Fibroblast of gingiva (primary cell): Measurements from ENCODE around the gene ZNF443.
A peak's percentile ranks its signal among the peaks of the same experiment; 100 is the strongest.
"Not testable (repeated sequence)": the region's sequence is repeated elsewhere in the genome, so short reads cannot be mapped to it uniquely, and the experiment has no call there.

Source experiments
- DNase-seq: peaks from one replicate; pipeline ENCODE4 v3.0.0-alpha.2; 2011; ENCODE audit warnings: low read depth

Gene ZNF443

GRCh38 chr19:12440541-12441316 is at the start of gene ZNF443:
Gene ZNF443, minus strand, starts transcription at chr19:12441021. Its CDS starts 107 bp downstream, at chr19:12440914.
- peak; percentile 96 for DNase-seq

GRCh38 chr19:12486265-12486783 is 45.5 kb upstream of the ZNF443 start:
- not testable (repeated sequence) for DNase-seq

DNA sequence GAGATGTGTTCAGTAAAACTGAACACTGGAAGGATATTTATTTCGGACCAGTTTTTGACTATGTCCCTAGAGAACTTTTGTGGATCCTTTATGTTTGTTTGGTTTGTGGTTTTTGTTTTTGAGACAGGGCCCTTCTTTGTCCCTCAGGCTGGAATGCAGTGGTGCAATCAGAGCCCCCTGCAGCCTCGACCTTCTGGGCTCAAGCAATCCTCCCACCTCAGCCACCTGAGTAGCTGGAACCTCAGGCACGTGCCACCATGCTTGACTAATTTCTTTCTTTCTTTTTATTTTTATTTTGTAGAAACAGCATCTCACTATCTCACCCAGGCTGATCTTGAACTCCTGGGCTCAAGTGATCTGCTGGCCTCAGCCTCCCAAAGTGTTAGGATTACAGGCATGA is 44.8 kb upstream of the ZNF443 start:
- no peak for DNase-seq

DNA sequence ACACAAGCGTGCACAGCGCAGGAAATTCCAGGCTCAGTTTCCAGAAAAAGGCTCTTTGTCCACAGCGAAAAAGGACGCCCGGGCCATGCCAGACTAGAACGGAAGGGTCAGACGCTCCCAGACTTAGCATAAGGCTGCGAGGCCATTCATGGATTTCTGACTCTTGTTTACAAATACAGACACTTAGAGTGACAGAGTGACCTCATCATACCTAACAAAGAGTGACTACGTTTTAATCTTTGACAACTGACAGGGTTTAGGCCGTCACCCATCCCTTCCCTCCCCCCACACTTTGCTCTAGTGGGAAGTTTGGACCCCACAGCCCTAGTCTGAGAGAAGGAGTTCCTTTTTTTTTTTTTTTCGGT is 44.2 kb upstream of the ZNF443 start:
- no peak for DNase-seq

GRCh38 chr19:12484371-12485051 is 43.7 kb upstream of the ZNF443 start, which contains the start of gene ZNF709:
Gene ZNF709, minus strand, starts transcription at chr19:12484816. Its CDS starts 159 bp downstream, at chr19:12484657.
- DNase-seq: peak; percentile 79

DNA sequence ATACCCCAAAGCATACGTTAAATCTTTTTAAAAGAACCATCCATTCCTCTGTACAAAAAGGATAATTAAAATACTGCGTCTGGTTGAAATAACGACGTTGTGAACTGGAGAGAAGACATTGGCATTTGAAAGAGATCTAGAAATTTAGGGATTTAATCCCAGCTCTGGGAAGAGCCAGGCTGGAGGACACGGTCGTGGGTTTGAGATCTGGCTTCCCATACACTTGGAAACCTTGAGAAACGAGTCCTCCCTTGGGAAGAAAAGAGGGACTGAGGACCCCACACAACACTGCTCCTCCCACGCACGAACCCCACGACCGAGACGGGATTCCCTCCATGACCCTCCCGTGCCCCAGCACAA is 43.2 kb upstream of the ZNF443 start:
- no peak for DNase-seq

GRCh38 chr19:12482509-12482886 is 41.7 kb upstream of the ZNF443 start:
- DNase-seq: no peak

GRCh38 chr19:12481781-12482508 is 41.1 kb upstream of the ZNF443 start:
- DNase-seq: no peak

DNA sequence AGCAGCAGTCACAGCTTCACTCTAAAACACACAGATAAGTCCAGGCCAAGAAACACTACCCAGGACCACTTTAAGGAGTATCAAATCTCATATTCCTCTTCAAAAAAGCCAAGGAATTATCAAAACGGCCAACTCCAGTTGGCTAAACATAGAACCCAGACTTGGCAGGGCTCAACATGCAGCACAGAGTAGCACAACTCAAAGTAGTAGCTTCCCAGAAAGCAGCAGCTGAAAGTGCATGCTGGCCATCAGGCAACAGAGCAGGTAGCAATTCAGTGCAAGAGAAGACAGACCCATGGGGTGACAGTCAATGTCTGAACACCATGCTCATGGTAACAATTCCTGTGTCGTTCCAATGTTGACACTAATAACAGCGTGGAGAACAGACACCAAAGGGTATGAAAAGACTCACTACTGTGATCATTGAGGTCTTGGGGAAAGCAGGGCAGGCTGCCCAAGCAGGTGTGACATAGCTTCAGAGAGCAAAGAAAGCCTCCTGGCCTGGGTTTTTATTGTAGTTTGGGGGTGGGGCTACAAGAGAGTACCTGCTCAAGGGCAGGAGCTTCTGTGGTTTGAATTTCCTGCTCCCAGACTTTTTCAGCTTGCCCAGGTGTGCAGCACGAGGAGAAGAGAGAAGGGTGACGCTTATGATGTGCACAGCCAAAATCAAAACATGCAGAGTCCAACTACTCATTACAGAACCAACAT is 37.6 kb upstream of the ZNF443 start:
- no peak for DNase-seq

- not testable (repeated sequence) for DNase-seq
Observed at GRCh38 chr19:12467651-12468050, 26.8 kb upstream of the ZNF443 start.

GRCh38 chr19:12465211-12465610 is 24.4 kb upstream of the ZNF443 start:
- DNase-seq: no peak

- no peak for DNase-seq
Observed at GRCh38 chr19:12464769-12465168, 23.9 kb upstream of the ZNF443 start.

DNA sequence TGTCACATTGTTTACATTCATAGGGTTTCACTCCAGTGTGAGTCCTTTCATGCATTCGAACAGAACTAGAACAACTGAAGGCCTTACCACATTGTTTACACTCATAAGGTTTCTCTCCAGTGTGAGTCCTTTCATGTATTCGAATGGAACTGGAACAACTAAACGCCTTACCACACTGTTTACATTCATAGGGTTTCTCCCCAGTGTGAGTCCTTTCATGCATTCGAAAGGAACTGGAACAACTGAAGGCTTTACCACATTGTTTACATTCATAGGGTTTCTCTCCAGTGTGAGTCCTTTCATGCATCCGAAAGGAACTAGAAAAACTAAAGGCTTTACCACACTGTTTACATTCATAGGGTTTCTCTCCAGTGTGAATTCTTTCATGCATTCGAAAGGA is 23.3 kb upstream of the ZNF443 start:
- not testable (repeated sequence) for DNase-seq

GRCh38 chr19:12453495-12453894 is 12.7 kb upstream of the ZNF443 start:
- no peak for DNase-seq

- DNase-seq: no peak
Observed at GRCh38 chr19:12450844-12451243, 10.0 kb upstream of the ZNF443 start.

DNA sequence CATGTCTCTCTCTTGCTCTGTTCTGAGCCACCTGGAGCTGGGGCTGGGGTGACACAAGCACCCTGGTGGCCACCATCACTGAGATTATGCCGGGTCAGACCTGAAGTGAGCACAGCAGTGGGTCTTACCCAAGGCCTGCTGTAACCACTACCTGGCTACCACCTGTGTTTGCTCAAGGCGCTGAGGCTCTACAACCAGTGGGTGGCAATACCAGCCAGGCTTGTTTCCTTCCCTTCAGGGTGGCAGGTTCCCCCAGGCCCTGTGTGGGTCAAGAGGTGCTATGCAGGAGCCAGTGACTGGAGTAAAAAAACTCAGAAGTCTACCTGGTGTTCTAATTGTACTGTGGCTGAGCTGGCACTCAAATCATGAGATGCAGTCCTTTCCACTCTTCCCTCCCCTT is 8.0 kb upstream of the ZNF443 start:
- no peak for DNase-seq

GRCh38 chr19:12439686-12440540 is 908 bp downstream of the ZNF443 start:
- not testable (repeated sequence) for DNase-seq

DNA sequence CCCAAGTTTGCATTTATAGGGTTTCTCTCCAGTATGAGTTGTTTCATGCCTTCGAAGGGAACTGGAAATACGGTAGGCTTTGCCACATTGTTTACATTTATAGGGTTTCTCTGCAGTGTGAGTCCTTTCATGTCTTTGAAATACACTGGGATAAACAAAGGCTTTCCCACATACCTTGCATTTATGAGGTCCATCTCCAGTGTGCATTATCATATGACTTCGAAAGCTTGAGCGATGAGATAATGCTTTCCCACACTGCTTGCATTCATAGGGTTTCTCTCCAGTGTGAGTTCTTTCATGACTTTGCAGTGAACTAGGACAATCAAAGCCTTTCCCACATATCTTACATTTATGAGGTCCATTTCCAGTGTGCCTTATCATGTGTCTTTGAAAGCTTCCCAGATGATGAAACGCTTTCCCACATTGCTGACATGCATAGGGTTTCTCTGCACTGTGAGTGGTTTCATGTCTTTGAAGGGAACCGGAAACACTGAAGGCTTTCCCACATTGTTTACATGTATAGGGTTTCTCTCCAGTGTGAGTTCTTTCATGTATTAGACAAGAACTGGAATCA is 10.0 kb downstream of the ZNF443 start:
- not testable (repeated sequence) for DNase-seq

DNA sequence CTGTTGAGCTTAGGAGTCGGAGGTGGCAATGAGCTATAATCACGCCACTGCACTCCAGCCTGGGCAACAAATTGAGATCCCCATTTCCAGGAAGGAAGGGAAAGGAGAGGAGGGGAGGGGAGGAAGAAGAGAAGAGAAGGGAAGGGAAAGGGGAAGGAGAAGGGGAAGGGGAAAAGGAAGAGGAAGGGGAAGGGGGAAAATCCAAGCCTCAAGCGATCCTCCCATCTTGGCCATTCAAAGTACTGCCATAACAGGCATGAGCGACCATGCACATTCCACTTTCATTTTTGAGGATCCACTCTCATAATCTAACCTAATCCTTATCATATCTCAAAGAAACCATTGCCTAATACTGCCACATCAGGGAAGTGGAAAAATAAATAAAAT is 14.9 kb downstream of the ZNF443 start:
- DNase-seq: no peak

- no peak for DNase-seq
Observed at GRCh38 chr19:12425236-12425887, 15.5 kb downstream of the ZNF443 start.
